Ishikawa (cell line): ENCODE measurements around the gene CACNB4.

ENCODE experiments used
- CEBPB ChIP-seq: IDR thresholded peaks from 2 replicates; pipeline ENCODE4 v1.6.1; 2012
- CREB1 ChIP-seq: IDR thresholded peaks from 2 replicates; pipeline ENCODE4 v1.6.1; 2012; ENCODE audit warnings: low read depth
- EGR1 ChIP-seq: IDR thresholded peaks from 2 replicates; pipeline ENCODE4 v1.6.1; 2012
- EP300 ChIP-seq: IDR thresholded peaks from 2 replicates; pipeline ENCODE4 v1.6.1; 2012; ENCODE audit warnings: borderline replicate concordance
- FOXM1 ChIP-seq: IDR thresholded peaks from 2 replicates; pipeline ENCODE4 v1.6.1; 2012; ENCODE audit warnings: low read depth, borderline replicate concordance
- NFIC ChIP-seq: IDR thresholded peaks from 2 replicates; pipeline ENCODE4 v1.6.1; 2012
- RAD21 ChIP-seq: IDR thresholded peaks from 2 replicates; pipeline ENCODE4 v1.6.1; 2012; ENCODE audit warnings: low read depth
- TAF1 ChIP-seq: IDR thresholded peaks from 2 replicates; pipeline ENCODE4 v1.6.1; 2012; ENCODE audit warnings: low read depth, mild to moderate bottlenecking
- TCF12 ChIP-seq: IDR thresholded peaks from 2 replicates; pipeline ENCODE4 v1.6.1; 2012; ENCODE audit warnings: low read depth
- TEAD4 ChIP-seq: IDR thresholded peaks from 2 replicates; pipeline ENCODE4 v1.6.1; 2012
- USF1 ChIP-seq: IDR thresholded peaks from 2 replicates; pipeline ENCODE4 v1.6.1; 2012
- YY1 ChIP-seq: IDR thresholded peaks from 2 replicates; pipeline ENCODE4 v1.6.1; 2012; ENCODE audit warnings: low read depth
- ZBTB7A ChIP-seq: IDR thresholded peaks from 2 replicates; pipeline ENCODE4 v1.6.1; 2012; ENCODE audit warnings: low read depth
- TF ChIP-seq, protein P1 (sequence below): IDR thresholded peaks from 2 replicates; pipeline ENCODE4 v1.6.1; 2012
- TF ChIP-seq, protein P2 (sequence below): IDR thresholded peaks from 2 replicates; pipeline ENCODE4 v1.6.1; 2012; ENCODE audit warnings: low read depth, mild to moderate bottlenecking

Gene CACNB4

GRCh38 chr2:151891566-151892194, 207.2 kb downstream of the CACNB4 start:
- TF ChIP-seq EGR1 (no peak), NFIC (peak; percentile 57; the same call in 1 of the 2 replicates), CREB1 (no peak), EP300 (peak; percentile 25; the same call in 1 of the 2 replicates), TAF1 (no peak), RAD21 (peak; percentile 35; the same call in 1 of the 2 replicates), USF1 (no peak), FOXM1 (no peak), CEBPB (no peak), YY1 (no peak), ZBTB7A (no peak), TCF12 (no peak), TEAD4 (no peak)
- TF ChIP-seq, protein P1, sequence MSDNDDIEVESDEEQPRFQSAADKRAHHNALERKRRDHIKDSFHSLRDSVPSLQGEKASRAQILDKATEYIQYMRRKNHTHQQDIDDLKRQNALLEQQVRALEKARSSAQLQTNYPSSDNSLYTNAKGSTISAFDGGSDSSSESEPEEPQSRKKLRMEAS, result 0 out of 2 replicates have a peak, but pooled peaks have one; percentile 15
- TF ChIP-seq, protein P2, sequence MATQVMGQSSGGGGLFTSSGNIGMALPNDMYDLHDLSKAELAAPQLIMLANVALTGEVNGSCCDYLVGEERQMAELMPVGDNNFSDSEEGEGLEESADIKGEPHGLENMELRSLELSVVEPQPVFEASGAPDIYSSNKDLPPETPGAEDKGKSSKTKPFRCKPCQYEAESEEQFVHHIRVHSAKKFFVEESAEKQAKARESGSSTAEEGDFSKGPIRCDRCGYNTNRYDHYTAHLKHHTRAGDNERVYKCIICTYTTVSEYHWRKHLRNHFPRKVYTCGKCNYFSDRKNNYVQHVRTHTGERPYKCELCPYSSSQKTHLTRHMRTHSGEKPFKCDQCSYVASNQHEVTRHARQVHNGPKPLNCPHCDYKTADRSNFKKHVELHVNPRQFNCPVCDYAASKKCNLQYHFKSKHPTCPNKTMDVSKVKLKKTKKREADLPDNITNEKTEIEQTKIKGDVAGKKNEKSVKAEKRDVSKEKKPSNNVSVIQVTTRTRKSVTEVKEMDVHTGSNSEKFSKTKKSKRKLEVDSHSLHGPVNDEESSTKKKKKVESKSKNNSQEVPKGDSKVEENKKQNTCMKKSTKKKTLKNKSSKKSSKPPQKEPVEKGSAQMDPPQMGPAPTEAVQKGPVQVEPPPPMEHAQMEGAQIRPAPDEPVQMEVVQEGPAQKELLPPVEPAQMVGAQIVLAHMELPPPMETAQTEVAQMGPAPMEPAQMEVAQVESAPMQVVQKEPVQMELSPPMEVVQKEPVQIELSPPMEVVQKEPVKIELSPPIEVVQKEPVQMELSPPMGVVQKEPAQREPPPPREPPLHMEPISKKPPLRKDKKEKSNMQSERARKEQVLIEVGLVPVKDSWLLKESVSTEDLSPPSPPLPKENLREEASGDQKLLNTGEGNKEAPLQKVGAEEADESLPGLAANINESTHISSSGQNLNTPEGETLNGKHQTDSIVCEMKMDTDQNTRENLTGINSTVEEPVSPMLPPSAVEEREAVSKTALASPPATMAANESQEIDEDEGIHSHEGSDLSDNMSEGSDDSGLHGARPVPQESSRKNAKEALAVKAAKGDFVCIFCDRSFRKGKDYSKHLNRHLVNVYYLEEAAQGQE, result no peak

DNA sequence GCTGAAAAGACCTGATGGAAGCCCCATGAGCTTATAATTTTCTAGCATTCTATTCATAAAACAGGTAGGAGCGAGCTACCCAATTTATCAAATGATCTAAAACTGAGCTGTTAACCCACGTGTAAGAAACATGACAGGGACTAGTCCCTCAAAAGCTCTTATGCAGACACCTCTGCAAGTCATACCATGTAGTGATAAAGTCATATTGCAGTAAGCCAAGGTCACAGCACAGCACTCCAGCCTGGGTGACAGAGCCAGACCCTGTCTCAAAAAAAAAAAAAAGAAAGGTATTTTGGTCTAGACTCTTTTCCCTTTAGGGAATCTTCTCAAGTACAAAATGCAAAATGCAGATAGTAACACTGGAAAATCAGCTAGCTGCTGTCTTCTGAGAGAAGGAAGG, 211.7 kb downstream of the CACNB4 start:
- TF ChIP-seq RAD21, result no peak
- TF ChIP-seq, protein P1, result no peak
- TF ChIP-seq NFIC, result no peak
- TF ChIP-seq ZBTB7A, result no peak
- no peak for TF ChIP-seq TAF1
- no peak for TF ChIP-seq YY1
- no peak for TF ChIP-seq CEBPB
- TF ChIP-seq TCF12, result no peak
- no peak for TF ChIP-seq EP300

GRCh38 chr2:151886241-151886640, 212.6 kb downstream of the CACNB4 start:
- no peak for TF ChIP-seq YY1
- TF ChIP-seq, protein P2, result no peak
- no peak for TF ChIP-seq EGR1
- TF ChIP-seq FOXM1, result no peak
- TF ChIP-seq RAD21, result no peak
- no peak for TF ChIP-seq ZBTB7A
- TF ChIP-seq TEAD4, result no peak
- TF ChIP-seq, protein P1, result no peak
- TF ChIP-seq CEBPB, result no peak
- no peak for TF ChIP-seq USF1
- TF ChIP-seq CREB1, result no peak

GRCh38 chr2:151882786-151883445, 215.9 kb downstream of the CACNB4 start:
- TF ChIP-seq, protein P1, result no peak
- TF ChIP-seq, protein P2, result no peak
